ENCODE measurements around the gene TRPM3. TPM values are rescaled to one million over a fixed set of nuclear protein-coding genes. Genes with fewer than 3 reads are reported as not detected.

TRPM3 gene
- total and polyA plus RNA-seq, 4 donors: 0.07 to 0.89 (median 0.67) TPM

DNA sequence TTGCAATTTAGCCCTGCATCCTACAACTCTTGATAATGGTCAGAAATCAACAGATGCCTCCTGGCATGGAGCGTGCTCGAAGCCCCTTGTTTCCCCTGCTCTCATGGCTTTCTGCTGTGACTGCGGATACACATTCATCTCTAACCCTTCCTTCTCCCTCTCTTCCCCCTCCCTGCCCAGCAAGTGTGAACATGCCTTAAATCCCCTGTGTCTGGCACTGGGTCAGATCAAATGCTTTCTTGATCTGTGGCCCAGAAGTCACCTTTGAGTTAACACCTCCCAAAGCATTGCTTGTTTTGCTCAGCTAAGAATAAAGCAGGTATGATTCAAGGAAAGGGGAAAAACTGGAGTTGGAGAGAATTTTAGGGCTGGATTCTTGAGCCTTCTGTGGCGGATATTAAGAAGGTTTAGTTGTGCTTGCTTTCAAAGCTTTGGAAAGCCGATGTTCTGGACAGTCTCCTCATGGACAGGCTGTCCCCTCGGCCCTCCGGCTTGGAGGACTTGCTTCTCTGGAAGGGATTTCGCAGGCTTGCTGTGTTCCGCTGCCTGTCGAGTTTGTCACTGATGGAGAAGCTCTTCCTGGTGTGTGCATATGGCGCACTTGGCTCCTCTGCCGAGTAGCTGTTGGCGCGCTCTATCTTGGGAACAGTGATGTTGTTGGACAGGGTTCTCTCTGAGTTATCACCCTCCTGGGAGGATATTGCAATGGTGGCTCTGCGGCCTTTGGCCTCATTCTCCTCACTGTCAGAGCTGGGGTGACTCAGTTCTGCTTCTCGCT is 585.7 kb downstream of the TRPM3 start:
- Histone ChIP-seq H3K36me3 (ENCODE audit: control insufficient read depth in 4 of 4, insufficient read depth in 3 of 4, low read depth in 1 of 4, low read length in 3 of 4) (no peaks in the 10 kb centered on the region), H3K9me3 (ENCODE audit: control insufficient read depth in 4 of 4, low read length in 3 of 4) (no peaks in the 10 kb centered on the region), H3K9ac (ENCODE audit: low read depth in 1 of 2, low read length in 2 of 2) (no peak overlapping the region), H3K4me3 (ENCODE audit: low read depth in 1 of 3, low read length in 3 of 3) (no peak overlapping the region), H3K27me3 (ENCODE audit: control insufficient read depth in 4 of 4, insufficient read depth in 4 of 4, low read length in 3 of 4) (no peaks in the 10 kb centered on the region), H3K27ac (ENCODE audit: low read depth in 1 of 2, low read length in 2 of 2) (no peak overlapping the region), H3K4me1 (ENCODE audit: control insufficient read depth in 4 of 4, insufficient read depth in 4 of 4, low read length in 3 of 4) (no peaks in the 10 kb centered on the region)
- TF ChIP-seq, protein P1, sequence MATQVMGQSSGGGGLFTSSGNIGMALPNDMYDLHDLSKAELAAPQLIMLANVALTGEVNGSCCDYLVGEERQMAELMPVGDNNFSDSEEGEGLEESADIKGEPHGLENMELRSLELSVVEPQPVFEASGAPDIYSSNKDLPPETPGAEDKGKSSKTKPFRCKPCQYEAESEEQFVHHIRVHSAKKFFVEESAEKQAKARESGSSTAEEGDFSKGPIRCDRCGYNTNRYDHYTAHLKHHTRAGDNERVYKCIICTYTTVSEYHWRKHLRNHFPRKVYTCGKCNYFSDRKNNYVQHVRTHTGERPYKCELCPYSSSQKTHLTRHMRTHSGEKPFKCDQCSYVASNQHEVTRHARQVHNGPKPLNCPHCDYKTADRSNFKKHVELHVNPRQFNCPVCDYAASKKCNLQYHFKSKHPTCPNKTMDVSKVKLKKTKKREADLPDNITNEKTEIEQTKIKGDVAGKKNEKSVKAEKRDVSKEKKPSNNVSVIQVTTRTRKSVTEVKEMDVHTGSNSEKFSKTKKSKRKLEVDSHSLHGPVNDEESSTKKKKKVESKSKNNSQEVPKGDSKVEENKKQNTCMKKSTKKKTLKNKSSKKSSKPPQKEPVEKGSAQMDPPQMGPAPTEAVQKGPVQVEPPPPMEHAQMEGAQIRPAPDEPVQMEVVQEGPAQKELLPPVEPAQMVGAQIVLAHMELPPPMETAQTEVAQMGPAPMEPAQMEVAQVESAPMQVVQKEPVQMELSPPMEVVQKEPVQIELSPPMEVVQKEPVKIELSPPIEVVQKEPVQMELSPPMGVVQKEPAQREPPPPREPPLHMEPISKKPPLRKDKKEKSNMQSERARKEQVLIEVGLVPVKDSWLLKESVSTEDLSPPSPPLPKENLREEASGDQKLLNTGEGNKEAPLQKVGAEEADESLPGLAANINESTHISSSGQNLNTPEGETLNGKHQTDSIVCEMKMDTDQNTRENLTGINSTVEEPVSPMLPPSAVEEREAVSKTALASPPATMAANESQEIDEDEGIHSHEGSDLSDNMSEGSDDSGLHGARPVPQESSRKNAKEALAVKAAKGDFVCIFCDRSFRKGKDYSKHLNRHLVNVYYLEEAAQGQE (IDR thresholded peaks at IDR 0.05): no peak
- TF ChIP-seq, protein P2, sequence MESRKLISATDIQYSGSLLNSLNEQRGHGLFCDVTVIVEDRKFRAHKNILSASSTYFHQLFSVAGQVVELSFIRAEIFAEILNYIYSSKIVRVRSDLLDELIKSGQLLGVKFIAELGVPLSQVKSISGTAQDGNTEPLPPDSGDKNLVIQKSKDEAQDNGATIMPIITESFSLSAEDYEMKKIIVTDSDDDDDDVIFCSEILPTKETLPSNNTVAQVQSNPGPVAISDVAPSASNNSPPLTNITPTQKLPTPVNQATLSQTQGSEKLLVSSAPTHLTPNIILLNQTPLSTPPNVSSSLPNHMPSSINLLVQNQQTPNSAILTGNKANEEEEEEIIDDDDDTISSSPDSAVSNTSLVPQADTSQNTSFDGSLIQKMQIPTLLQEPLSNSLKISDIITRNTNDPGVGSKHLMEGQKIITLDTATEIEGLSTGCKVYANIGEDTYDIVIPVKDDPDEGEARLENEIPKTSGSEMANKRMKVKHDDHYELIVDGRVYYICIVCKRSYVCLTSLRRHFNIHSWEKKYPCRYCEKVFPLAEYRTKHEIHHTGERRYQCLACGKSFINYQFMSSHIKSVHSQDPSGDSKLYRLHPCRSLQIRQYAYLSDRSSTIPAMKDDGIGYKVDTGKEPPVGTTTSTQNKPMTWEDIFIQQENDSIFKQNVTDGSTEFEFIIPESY (IDR thresholded peaks at IDR 0.05): no peak
- TF ChIP-seq TAF1 (conservative IDR thresholded peaks at IDR 0.05) (no peak), FOXA1 (IDR thresholded peaks at IDR 0.05) (no peak), RAD21 (IDR thresholded peaks at IDR 0.05) (no peak), HNF4A (conservative IDR thresholded peaks at IDR 0.05) (no peak), GABPA (IDR thresholded peaks at IDR 0.05 in 1 of 2, conservative IDR thresholded peaks at IDR 0.05 in 1 of 2) (no peak), YY1 (IDR thresholded peaks at IDR 0.05) (no peak), ATF3 (IDR thresholded peaks at IDR 0.05) (no peak), JUND (IDR thresholded peaks at IDR 0.05) (no peak), RXRA (IDR thresholded peaks at IDR 0.05) (no peak), FOXA2 (IDR thresholded peaks at IDR 0.05) (no peak), SP1 (IDR thresholded peaks at IDR 0.05) (no peak)
- TF ChIP-seq, protein P3, sequence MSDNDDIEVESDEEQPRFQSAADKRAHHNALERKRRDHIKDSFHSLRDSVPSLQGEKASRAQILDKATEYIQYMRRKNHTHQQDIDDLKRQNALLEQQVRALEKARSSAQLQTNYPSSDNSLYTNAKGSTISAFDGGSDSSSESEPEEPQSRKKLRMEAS (IDR thresholded peaks at IDR 0.05): no peak
- no peak for DNase-seq (ENCODE audit: low spot score)
- WGBS: 90% methylated on average over 16 of the region's 16 CpGs

- Histone ChIP-seq H3K4me3 (ENCODE audit: low read depth in 1 of 3, low read length in 3 of 3) (no peak overlapping the region), H3K9ac (ENCODE audit: low read depth in 1 of 2, low read length in 2 of 2) (no peak overlapping the region), H3K9me3 (ENCODE audit: control insufficient read depth in 4 of 4, low read length in 3 of 4) (no peaks in the 10 kb centered on the region), H3K27me3 (ENCODE audit: control insufficient read depth in 4 of 4, insufficient read depth in 4 of 4, low read length in 3 of 4) (no peaks in the 10 kb centered on the region), H3K27ac (ENCODE audit: low read depth in 1 of 2, low read length in 2 of 2) (no peak overlapping the region), H3K36me3 (ENCODE audit: control insufficient read depth in 4 of 4, insufficient read depth in 3 of 4, low read depth in 1 of 4, low read length in 3 of 4) (no peaks in the 10 kb centered on the region), H3K4me1 (ENCODE audit: control insufficient read depth in 4 of 4, insufficient read depth in 4 of 4, low read length in 3 of 4) (no peaks in the 10 kb centered on the region)
- DNase-seq (ENCODE audit: low spot score): no peak
- TF ChIP-seq, protein P2 (IDR thresholded peaks at IDR 0.05): no peak
- TF ChIP-seq HNF4A (conservative IDR thresholded peaks at IDR 0.05) (no peak), GABPA (IDR thresholded peaks at IDR 0.05 in 1 of 2, conservative IDR thresholded peaks at IDR 0.05 in 1 of 2) (no peak), RAD21 (IDR thresholded peaks at IDR 0.05) (no peak), SP1 (IDR thresholded peaks at IDR 0.05) (no peak), TAF1 (conservative IDR thresholded peaks at IDR 0.05) (no peak)
- TF ChIP-seq, protein P3 (IDR thresholded peaks at IDR 0.05): no peak
These were observed 587.0 kb downstream of the TRPM3 start for GRCh38 chr9:70534471-70534870.

Measured in liver (tissue), 9 donors.